Central memory CD4-positive, alpha-beta T cell (primary cell): ENCODE results near the gene HRK.

ENCODE experiments used
- DNase-seq: peaks from one replicate; pipeline ENCODE4 v3.0.0; 2022

The HRK gene

DNA sequence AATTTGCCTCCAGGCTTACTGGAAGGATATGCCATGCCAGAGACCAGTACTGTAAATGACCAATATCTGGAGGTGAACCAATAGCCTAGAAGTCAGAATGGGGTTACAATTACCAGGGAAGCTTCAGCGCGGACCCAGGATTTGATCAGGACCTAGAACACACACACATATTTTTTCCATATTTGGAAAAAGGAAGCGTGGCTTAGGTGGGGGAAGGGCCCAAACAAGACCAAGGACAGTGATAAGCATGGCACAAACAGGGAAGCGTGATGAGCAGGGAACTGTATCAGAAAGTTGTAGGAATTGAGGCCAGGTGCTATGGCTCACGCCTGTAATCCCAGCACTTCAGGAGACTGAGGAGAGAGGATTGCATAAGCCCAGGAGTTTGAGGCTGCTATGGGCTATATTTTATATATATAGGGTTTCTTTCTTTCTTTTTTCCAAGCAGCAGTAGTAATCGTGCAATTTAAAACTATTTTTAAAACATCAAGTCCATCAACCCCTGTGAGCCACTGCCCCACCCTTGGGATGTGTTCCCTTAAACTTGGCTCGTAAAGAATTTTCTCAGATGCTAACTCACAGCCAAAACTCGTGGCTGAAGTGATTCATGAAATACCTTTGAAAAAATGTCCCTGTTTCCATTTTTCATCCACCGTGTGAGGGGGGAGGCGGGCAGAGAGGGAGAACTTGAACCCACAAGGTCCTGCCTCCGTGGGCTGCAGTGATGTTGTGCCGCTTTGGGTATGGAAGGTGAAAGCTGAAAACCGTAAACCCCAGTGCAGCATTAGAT lies 16.7 kb downstream of the HRK start:
- no peak for DNase-seq

DNA sequence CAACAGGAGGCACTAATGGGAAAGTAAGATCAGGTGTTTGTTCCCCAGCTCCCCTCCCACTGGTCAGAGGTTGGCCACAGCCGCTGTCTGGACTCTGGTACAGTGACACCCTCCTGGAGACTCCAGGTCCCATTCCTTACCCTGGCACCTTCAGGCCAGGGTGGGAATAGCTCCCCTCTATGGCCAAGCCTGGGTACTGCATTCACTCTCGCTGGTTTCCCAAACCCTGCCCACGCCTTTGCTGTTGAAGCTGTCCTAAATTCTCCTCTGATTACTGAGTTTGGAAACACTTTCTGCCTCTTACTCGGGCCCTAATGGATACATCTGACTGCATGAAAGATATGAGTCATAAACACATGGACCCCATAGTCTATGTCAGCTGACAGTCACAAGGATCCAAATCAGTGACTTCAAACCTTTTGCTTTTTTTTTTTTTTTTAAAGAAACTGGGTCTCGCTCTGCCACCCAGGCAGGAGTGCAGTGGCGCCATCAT lies 17.9 kb downstream of the HRK start:
- no peak for DNase-seq

DNA sequence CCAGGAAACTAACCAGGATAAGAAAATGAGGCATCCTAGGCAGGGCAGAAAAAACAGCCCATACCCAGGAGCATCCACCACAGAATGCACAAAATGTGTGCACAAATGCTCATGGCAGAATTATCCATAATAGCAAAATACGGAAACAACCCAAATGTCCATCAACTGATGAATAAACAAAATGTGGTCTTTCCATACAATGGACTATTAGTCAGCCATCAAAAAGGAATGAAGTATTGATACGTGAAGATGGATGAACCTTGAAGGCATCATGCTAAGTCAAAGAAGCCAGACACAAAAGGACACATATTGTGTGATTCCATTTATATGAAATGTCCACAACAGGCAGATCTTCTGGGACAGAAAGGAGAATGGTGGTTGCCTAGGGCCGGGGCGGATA lies 19.1 kb downstream of the HRK start:
- DNase-seq, result no peak

DNA sequence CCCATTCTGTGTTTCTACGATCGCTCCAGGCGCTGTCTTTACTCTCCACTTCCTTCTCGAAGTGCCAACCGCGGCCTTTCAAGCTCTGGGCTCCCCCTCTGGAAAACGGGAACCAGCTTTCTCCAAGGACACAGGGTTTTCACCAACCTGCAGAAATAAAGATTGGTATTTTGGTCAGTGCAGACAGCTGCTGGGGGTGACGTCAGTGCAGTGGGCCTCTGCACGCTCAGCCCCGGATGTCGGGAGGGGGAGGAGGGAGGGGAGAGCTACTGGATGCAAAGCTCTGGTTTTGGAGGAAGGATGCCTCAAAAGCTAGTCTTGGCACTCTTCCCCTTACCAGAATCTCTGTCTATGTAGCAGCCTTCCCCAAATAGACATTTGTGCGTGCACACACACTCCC lies 19.9 kb downstream of the HRK start:
- DNase-seq, result peak; percentile 13

DNA sequence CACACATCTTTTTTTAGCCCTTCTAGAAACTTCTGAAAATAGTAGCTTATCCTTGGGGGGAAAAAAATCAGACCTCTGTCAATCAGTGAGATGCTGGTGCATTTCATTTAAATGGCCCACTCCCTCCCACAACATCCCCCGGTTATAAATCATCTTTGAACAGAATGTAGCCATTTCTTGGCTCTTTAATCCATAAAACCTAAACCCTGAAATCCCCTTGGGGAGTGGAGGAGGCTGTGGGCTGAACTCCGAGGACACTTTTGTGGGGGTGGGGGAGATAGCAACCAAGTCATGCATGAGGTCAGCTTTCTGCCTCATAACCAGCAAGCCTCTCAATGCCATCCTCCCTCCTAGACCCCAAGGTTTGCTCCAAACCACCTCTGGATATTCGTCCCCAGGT lies 21.0 kb downstream of the HRK start:
- DNase-seq, result no peak

DNA sequence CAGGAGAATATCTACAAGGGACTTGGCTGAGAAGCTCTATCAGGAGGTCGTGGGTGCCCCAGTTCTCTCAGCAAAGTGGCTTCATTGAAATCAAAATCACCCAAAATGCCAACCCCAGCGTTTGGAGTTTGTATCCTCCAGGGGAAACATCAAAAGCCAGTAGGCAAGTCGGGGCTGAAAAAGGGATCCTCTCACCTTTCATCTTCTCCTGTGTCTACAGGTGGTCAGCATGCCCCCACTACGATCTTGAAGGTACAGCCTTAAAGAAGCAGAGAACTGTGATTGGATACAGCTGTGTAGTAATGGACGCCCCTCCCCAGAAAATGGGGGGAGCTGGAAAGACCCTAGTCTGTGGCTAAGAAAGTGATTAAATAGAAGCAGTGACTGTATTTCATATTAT lies 22.2 kb downstream of the HRK start:
- DNase-seq, result no peak

DNA sequence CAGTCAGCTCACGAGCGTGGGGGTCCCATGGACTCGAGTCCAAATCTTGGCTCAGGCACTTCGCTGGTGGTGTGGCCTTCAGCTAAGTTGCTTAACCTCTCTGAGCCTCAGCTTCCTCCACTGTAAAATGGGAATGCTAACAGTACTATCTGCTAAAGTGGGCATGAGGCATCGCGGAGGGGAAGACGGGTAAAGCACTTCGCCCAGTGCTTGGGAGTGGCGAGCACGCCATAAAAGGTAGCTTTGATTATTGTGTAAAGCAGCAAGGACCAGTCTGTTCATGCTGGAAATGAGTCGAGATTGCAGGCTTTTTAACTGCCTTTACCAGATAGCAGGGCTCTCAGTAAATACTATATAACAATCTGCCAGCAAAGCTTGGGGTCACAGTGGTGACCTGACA lies 24.5 kb downstream of the HRK start:
- DNase-seq, result no peak

DNA sequence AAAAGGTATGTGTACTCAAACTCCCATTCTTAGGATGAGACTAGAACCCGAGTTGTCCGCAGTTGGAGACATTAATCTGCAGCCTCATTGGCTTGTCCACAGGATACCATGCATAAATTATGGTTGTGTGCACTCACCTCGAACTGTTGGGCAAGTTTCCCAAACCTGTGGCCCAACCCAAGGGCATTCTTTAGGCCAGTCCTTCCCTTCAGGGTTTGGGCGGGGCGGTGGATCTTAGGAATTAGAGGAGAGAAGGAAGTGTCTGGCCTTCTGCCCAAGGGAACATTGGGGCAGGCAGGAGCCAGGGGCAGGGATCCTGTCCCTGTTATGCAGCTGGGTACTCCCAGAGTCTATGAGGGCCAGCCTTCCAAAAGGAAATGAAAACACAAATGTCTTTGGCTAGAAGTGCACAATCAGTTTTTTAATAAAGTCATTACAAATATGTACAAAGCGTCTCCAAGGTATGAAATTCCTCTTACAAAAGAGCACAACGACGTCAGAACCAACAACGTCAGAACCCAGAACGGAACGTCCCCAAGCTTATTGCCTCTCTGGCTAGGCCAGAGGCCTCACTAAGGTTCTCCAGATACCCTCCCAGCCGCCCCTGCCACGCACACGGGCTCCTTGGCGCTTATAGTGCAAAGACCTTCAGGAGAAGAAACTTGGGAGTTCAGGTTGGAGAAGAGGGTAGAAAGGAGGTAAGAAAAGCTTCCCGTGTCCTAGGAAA lies 25.3 kb downstream of the HRK start:
- DNase-seq, result no peak

DNA sequence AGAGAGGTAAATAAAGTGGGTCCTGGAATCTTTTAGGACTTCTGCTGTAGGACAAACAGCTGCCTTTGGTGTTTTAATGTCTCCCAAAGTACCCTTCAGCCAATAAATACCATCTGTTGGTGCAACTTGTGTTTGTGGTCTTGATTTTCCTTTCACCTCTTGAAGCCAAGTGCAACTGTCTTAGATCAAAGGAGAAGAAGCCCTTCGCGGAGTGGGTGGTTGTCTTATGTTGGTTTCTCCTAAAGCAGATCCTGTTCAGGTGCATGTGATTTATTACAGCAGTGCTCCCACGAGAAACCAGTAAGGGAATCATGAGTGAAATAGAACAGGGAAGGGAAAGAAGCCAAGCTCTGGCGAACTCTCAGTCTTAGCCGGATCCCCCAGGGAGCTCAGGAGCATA lies 27.7 kb downstream of the HRK start:
- no peak for DNase-seq

DNA sequence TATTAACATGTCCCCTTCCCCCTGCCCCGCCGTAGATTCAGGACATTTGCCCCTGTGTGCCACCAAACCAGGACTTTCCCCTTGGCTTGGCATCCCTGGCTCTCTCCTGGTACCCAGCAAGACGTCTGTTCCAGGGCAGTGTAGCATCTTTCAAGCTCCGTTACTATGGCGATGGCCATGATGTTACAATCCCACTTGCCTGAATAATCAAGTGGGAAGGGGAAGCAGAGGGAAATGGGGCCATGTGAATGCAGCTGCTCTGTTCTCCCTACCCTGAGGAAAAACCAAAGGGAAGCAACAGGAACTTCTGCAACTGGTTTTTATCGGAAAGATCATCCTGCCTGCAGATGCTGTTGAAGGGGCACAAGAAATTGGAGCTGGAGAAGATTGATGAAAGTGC lies 28.9 kb downstream of the HRK start:
- no peak for DNase-seq

DNA sequence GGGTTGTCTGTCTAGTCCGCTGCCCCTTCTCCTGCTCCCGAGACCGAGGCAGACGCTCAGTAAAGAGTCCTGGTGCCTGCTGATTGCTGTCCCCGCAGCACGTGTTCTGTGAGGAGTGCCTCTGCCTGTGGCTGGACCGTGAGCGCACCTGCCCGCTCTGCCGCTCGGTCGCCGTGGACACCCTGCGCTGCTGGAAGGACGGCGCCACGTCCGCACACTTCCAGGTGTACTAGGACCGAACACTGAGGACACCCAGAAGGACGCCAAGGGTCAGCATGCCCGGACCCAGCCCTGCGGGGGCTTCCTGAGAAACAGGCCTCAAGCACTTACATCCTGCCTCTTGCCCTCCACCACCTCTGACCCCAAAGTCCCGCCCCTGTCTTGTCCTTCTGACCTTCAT lies 32.0 kb downstream of the HRK start:
- DNase-seq, result no peak

DNA sequence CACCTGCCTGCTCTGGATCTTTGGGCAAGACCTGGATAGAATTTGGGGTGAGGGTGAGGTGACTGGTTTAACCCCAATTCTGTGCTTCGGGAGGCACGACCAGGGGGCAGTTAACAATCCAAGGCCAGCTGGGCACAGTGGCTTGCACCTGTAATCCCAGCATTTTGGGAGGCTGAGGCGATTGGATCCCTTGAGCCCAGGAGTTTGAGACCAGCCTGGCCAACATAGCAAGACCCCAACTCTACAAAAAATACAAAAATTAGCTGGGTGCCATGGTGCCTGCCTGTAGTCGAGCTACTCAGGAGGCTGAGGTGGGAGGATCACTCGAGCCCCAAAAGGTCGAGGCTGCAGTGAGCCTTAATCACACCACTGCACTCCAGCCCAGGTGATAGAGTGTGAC lies 38.2 kb downstream of the HRK start:
- no peak for DNase-seq

DNA sequence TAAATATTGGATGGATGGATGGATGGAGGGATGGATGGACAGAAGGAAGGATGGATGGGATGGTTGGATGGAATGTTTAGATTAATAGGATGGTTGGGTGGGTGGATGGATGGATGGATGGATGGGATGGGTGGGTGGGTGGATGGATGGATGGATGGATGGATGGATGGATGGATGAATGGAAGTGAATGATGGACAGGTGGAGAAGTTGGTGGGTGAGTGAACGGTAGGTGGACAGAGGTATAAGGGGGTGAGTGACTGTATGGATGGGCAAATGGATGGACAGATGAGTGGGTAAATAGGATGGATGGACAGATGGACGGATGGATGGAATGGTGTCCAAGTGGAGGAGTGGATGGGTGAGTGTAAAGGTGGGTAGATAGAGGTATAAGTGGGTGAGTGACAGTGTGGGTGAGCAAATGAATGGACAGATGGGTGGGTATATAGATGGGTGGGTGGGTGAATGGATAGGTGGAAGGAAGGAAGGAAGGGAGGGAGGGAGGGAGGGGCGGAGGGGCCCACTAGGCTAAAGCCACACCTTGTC lies 41.9 kb downstream of the HRK start:
- no peak for DNase-seq

DNA sequence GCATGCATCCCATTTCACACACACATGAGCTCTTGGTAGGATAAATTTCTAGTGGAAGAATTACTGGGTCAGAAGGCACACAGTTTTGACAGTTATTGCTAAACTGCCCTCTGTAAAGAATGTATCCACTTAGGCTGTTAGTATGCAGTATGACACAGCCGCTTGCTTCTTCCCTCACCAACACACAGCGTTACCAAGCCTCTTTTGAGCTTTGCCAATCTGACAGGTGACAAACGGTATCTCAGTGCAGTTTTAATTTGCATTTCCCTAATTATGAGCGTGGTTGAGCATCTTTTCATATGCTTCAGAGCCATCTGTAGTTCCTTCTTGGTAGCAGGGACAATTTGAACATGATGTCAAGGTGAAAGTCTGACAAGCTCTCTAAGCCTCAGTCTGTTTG lies 42.9 kb downstream of the HRK start:
- DNase-seq, result no peak

DNA sequence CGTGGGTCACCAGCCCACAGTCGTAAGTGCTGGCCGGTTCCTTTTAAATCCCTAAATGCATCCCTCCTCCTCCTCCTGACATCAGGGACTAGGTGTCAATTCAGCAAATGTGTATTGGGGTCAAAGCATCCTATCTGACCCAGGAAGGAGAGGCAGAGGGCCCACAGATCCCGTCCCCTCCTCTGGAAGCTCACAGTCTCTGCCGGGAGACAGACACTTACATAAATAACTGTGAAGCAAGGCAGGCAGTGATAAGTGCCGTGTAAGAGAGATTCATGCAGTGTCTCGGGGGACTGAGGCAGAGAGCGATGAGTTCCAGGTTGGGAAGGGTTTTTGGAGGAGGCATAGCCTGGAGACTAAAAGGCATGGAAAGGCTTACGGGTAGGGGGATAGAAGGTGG lies 44.1 kb downstream of the HRK start:
- DNase-seq, result no peak

DNA sequence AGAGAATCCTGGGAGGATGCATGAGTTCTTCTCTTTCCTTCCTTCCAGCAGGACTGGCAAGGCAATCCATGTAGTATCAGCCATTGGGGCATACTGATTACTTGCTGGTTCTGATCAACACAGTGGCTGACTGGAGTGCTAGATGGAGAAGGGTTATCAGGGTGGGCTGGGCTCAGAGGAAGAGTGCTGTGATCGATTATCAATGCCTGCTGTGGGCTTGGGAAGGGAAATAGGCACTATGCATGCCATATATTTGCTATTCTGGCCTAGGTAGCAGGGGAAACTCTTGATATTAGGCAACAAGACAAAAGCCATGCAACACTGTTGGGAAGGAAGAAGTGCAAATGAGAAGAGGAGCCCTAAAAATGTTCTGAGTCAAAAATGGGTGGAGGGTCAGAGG lies 45.8 kb downstream of the HRK start:
- DNase-seq, result no peak

DNA sequence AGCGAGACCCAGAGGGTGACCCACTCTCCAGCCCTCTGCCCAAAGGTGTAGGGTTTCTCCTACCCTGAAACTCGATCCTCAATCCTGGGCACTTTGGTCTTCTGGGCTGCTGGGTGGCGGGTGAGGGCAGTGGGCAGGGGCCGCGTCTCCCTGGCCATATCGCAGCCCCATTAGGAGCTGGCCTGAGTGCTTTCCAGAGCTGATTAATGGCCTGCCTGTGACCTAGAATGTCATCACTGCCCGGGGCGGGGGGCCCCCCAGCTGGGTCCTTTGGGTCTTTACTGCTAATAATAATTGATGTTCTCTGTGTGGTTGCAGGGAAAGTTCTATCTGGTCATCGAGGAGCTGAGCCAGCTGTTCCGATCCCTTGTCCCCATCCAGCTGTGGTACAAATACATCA lies 47.8 kb downstream of the HRK start:
- no peak for DNase-seq

DNA sequence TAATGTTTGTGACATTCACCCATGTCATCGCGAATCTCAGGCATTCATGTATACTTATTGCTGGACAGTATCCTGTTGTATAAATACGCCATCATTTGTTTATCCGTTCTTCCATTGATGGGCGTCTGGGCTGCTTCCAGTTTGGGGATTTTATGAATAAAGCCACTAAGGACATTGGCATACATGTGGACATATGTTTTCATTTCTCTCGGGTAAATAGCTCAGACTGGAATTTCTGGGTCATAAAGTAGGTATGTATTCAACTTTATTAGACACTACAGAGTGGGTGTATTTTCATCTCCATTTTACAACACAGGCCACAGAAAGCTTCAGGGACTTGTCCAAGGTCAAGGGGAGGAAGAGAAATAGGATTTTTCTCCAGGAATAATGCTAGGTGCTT lies 48.9 kb downstream of the HRK start:
- no peak for DNase-seq

DNA sequence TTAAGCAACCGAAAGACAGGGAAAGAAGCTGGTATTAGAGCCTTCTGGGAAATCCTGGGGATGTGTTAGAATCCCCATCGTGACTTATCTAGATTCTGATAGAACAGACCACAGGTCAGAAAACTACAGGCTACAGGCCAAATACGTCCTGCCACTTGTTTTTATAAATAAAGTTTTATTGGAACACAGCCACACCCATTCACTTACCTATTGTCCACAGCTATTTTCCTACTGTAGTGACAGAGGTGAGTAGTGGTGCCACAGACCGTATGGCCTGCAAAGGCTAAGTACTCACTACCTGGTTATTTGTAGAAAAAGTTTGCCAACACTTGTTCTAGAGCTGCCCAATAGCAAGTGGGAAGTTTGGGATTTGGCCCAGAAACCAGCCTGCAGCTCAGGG lies 53.8 kb downstream of the HRK start:
- DNase-seq, result no peak

DNA sequence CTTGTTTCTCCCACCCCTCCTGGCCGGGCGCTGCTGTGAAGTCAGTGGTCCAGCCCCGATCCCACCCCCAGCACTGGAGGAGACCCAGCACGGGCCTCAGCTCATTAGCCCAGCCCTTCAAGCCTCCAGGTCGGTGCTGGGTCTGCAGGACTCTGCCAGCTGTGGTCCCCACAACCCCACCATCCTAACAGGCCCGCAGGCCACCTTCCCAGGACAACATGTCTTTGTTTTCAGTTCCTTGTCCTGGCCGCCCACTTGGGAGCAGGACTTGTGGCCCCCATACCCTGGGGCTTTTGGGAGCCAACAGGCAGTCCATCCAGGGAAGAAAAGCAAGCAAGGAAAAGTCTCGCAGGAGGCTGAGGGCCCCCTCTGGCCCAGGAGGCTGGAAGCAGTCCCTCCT lies 60.0 kb downstream of the HRK start:
- DNase-seq, result no peak

DNA sequence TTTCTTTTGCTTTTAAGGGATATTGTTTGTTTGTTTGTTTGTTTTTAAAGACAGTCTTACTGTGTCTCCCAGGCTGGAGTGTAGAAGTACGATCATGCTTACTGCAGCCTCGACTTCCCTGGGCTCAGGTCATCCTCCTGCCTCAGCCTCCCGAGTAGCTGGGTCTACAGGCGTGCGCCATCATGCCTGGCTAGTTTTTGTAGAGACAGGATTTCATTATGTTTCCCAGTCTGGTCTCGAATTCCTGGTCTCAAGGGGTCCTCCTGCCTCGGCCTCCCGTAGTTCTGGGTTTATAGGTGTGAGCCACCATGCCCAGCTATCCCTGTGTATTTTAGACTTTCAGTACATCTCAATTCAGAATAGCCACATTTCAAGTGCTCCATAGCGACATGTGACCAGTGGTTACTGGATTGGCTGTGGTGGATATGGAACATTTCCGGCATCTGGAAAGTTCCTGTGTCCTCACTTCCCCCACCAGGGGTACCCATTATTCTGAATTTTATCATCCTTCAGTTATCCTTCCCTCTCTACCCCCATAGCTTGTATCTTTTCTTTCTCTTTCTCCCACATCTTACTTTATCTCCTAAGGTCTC lies 61.1 kb downstream of the HRK start:
- no peak for DNase-seq

DNA sequence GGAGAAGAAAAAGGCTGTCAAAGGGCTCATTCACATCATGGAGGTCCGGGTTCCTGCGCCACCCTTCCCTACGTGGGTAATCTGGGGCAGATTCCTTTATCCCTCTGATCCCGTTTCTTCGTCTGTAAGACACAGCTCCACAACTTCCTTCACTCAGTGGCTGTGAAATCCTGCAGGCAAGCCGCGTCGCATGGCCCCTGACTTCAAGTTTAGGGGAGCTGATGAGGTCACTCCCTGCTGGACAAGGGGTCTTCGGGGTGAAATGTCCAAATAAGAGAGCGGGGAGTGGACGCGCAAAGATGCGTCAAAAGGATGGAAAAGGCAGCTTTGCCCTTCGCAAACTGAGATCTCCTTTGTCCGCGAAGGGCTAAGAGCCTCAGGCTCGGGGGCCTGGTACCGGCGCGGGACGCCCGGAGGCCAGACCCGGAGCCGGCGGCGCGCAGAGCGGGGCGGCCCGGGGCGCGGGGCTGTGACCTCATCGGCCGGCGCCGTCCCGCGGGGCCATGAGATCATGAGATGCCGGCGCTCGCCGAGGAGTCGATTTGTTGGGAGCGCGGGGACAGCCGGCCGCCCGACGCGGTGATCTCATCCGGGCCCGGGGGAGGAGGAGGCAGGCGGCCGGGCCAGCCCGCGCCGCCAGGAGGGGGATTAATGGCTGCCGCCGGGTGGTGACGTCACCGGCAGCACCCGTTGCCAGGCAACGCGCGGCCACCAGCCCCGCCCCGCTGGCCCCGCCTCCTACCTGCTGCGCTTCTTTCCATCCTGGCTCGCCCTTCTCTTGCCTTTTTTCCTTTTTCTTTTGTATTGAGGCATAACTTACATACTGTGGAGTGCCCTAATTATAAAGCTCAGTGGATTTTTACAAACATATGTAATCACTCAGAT lies 62.1 kb downstream of the HRK start:
- DNase-seq, result peak; percentile 91

DNA sequence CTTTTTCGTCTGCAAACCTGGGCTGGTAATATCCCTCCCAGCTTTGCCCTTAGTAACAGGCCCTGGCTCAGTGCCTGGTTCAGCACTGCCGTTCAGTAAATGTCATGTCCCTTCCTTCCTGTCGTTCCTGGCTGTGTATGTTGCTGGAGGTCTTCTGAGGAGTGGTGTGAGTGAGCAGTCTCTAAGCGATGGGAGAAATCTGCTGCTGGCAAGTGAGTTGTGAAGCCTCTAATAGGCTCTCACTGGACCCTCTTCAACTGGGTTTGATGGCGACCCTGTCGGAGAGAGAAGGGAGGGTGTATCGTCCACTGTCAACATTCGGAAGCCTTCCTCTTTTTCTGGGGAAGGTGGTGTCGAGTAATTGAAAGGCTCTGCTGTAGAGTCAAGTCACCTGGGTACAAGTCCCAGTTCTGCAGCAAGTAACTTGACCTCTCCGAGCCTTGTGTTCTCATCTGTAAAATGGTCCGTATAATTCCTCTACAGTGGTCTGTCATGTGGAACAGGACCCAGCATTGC lies 62.8 kb downstream of the HRK start:
- DNase-seq, result peak; percentile 9
